Measurements from ENCODE around the gene TMEM37.

The TMEM37 gene

GRCh38 chr2:119463990-119464389 is 32.3 kb downstream of the TMEM37 start:
- no peaks in the 10 kb centered on the region for H3K36me3 ChIP-seq (ENCODE audit: control insufficient read depth in 1 of 2, insufficient read depth in 2 of 2, low read length in 2 of 2)
- H3K9me3 ChIP-seq (ENCODE audit: control insufficient read depth in 1 of 2, low read length in 2 of 2): no peaks in the 10 kb centered on the region
- H3K4me3 ChIP-seq (ENCODE audit: low read depth in 1 of 2, low read length in 2 of 2): no peak overlapping the region
- no peaks in the 10 kb centered on the region for H3K4me1 ChIP-seq (ENCODE audit: control insufficient read depth in 1 of 2, insufficient read depth in 2 of 2, low read length in 2 of 2)
- H3K27ac ChIP-seq (ENCODE audit: low read length): no peak overlapping the region
- no peaks in the 10 kb centered on the region for H3K27me3 ChIP-seq (ENCODE audit: low read depth, low read length)

GRCh38 chr2:119464981-119465380 is 33.3 kb downstream of the TMEM37 start:
- Histone ChIP-seq H3K4me1 (ENCODE audit: control insufficient read depth in 1 of 2, insufficient read depth in 2 of 2, low read length in 2 of 2) (no peaks in the 10 kb centered on the region), H3K27me3 (ENCODE audit: low read depth, low read length) (no peaks in the 10 kb centered on the region), H3K27ac (ENCODE audit: low read length) (no peak overlapping the region), H3K9me3 (ENCODE audit: control insufficient read depth in 1 of 2, low read length in 2 of 2) (no peaks in the 10 kb centered on the region), H3K36me3 (ENCODE audit: control insufficient read depth in 1 of 2, insufficient read depth in 2 of 2, low read length in 2 of 2) (no peaks in the 10 kb centered on the region), H3K4me3 (ENCODE audit: low read depth in 1 of 2, low read length in 2 of 2) (no peak overlapping the region)

GRCh38 chr2:119465687-119466086 is 34.0 kb downstream of the TMEM37 start:
- H3K27me3 ChIP-seq (ENCODE audit: low read depth, low read length): no peaks in the 10 kb centered on the region
- no peaks in the 10 kb centered on the region for H3K9me3 ChIP-seq (ENCODE audit: control insufficient read depth in 1 of 2, low read length in 2 of 2)
- no peaks in the 10 kb centered on the region for H3K4me1 ChIP-seq (ENCODE audit: control insufficient read depth in 1 of 2, insufficient read depth in 2 of 2, low read length in 2 of 2)
- no peaks in the 10 kb centered on the region for H3K36me3 ChIP-seq (ENCODE audit: control insufficient read depth in 1 of 2, insufficient read depth in 2 of 2, low read length in 2 of 2)
- H3K27ac ChIP-seq (ENCODE audit: low read length): no peak overlapping the region
- no peak overlapping the region for H3K4me3 ChIP-seq (ENCODE audit: low read depth in 1 of 2, low read length in 2 of 2)

- no peak overlapping the region for H3K4me3 ChIP-seq (ENCODE audit: low read depth in 1 of 2, low read length in 2 of 2)
- no peaks in the 10 kb centered on the region for H3K36me3 ChIP-seq (ENCODE audit: control insufficient read depth in 1 of 2, insufficient read depth in 2 of 2, low read length in 2 of 2)
- H3K27me3 ChIP-seq (ENCODE audit: low read depth, low read length): no peaks in the 10 kb centered on the region
- H3K4me1 ChIP-seq (ENCODE audit: control insufficient read depth in 1 of 2, insufficient read depth in 2 of 2, low read length in 2 of 2): no peaks in the 10 kb centered on the region
- H3K9me3 ChIP-seq (ENCODE audit: control insufficient read depth in 1 of 2, low read length in 2 of 2): no peaks in the 10 kb centered on the region
- H3K27ac ChIP-seq (ENCODE audit: low read length): no peak overlapping the region
Observed at GRCh38 chr2:119466373-119466772, 34.7 kb downstream of the TMEM37 start.

- Histone ChIP-seq H3K36me3 (ENCODE audit: control insufficient read depth in 1 of 2, insufficient read depth in 2 of 2, low read length in 2 of 2) (no peaks in the 10 kb centered on the region), H3K4me1 (ENCODE audit: control insufficient read depth in 1 of 2, insufficient read depth in 2 of 2, low read length in 2 of 2) (no peaks in the 10 kb centered on the region), H3K27me3 (ENCODE audit: low read depth, low read length) (no peaks in the 10 kb centered on the region), H3K27ac (ENCODE audit: low read length) (no peak overlapping the region), H3K9me3 (ENCODE audit: control insufficient read depth in 1 of 2, low read length in 2 of 2) (no peaks in the 10 kb centered on the region), H3K4me3 (ENCODE audit: low read depth in 1 of 2, low read length in 2 of 2) (no peak overlapping the region)
Observed at GRCh38 chr2:119468154-119468955, 36.7 kb downstream of the TMEM37 start.

GRCh38 chr2:119469131-119469530 is 37.5 kb downstream of the TMEM37 start:
- Histone ChIP-seq H3K36me3 (ENCODE audit: control insufficient read depth in 1 of 2, insufficient read depth in 2 of 2, low read length in 2 of 2) (no peaks in the 10 kb centered on the region), H3K27me3 (ENCODE audit: low read depth, low read length) (no peaks in the 10 kb centered on the region), H3K4me1 (ENCODE audit: control insufficient read depth in 1 of 2, insufficient read depth in 2 of 2, low read length in 2 of 2) (no peaks in the 10 kb centered on the region), H3K27ac (ENCODE audit: low read length) (no peak overlapping the region), H3K4me3 (ENCODE audit: low read depth in 1 of 2, low read length in 2 of 2) (no peak overlapping the region), H3K9me3 (ENCODE audit: control insufficient read depth in 1 of 2, low read length in 2 of 2) (no peaks in the 10 kb centered on the region)

- H3K4me1 ChIP-seq (ENCODE audit: control insufficient read depth in 1 of 2, insufficient read depth in 2 of 2, low read length in 2 of 2): no peaks in the 10 kb centered on the region
- no peaks in the 10 kb centered on the region for H3K36me3 ChIP-seq (ENCODE audit: control insufficient read depth in 1 of 2, insufficient read depth in 2 of 2, low read length in 2 of 2)
- no peak overlapping the region for H3K27ac ChIP-seq (ENCODE audit: low read length)
- H3K27me3 ChIP-seq (ENCODE audit: low read depth, low read length): no peaks in the 10 kb centered on the region
- no peak overlapping the region for H3K4me3 ChIP-seq (ENCODE audit: low read depth in 1 of 2, low read length in 2 of 2)
- H3K9me3 ChIP-seq (ENCODE audit: control insufficient read depth in 1 of 2, low read length in 2 of 2): no peaks in the 10 kb centered on the region
Observed at GRCh38 chr2:119469661-119470297, 38.1 kb downstream of the TMEM37 start.

GRCh38 chr2:119472749-119473148 is 41.1 kb downstream of the TMEM37 start:
- no peaks in the 10 kb centered on the region for H3K27me3 ChIP-seq (ENCODE audit: low read depth, low read length)
- no peak overlapping the region for H3K4me3 ChIP-seq (ENCODE audit: low read depth in 1 of 2, low read length in 2 of 2)
- no peaks in the 10 kb centered on the region for H3K4me1 ChIP-seq (ENCODE audit: control insufficient read depth in 1 of 2, insufficient read depth in 2 of 2, low read length in 2 of 2)
- no peak overlapping the region for H3K27ac ChIP-seq (ENCODE audit: low read length)
- H3K36me3 ChIP-seq (ENCODE audit: control insufficient read depth in 1 of 2, insufficient read depth in 2 of 2, low read length in 2 of 2): no peaks in the 10 kb centered on the region
- H3K9me3 ChIP-seq (ENCODE audit: control insufficient read depth in 1 of 2, low read length in 2 of 2): no peaks in the 10 kb centered on the region

GRCh38 chr2:119473621-119474370 is 42.1 kb downstream of the TMEM37 start:
- no peak overlapping the region for H3K4me3 ChIP-seq (ENCODE audit: low read depth in 1 of 2, low read length in 2 of 2)
- no peaks in the 10 kb centered on the region for H3K36me3 ChIP-seq (ENCODE audit: control insufficient read depth in 1 of 2, insufficient read depth in 2 of 2, low read length in 2 of 2)
- no peaks in the 10 kb centered on the region for H3K27me3 ChIP-seq (ENCODE audit: low read depth, low read length)
- no peaks in the 10 kb centered on the region for H3K9me3 ChIP-seq (ENCODE audit: control insufficient read depth in 1 of 2, low read length in 2 of 2)
- H3K4me1 ChIP-seq (ENCODE audit: control insufficient read depth in 1 of 2, insufficient read depth in 2 of 2, low read length in 2 of 2): no peaks in the 10 kb centered on the region
- no peak overlapping the region for H3K27ac ChIP-seq (ENCODE audit: low read length)

- H3K9me3 ChIP-seq (ENCODE audit: control insufficient read depth in 1 of 2, low read length in 2 of 2): no peaks in the 10 kb centered on the region
- no peak overlapping the region for H3K4me3 ChIP-seq (ENCODE audit: low read depth in 1 of 2, low read length in 2 of 2)
- no peaks in the 10 kb centered on the region for H3K27me3 ChIP-seq (ENCODE audit: low read depth, low read length)
- no peaks in the 10 kb centered on the region for H3K4me1 ChIP-seq (ENCODE audit: control insufficient read depth in 1 of 2, insufficient read depth in 2 of 2, low read length in 2 of 2)
- no peak overlapping the region for H3K27ac ChIP-seq (ENCODE audit: low read length)
- H3K36me3 ChIP-seq (ENCODE audit: control insufficient read depth in 1 of 2, insufficient read depth in 2 of 2, low read length in 2 of 2): no peaks in the 10 kb centered on the region
Observed at GRCh38 chr2:119474371-119475224, 42.9 kb downstream of the TMEM37 start.
